IPS-18a (cell line): ENCODE measurements around the gene PNKP.

Experiments
- H3K27ac ChIP-seq: one replicate; pipeline ENCODE4 v1.5.1; 2013; ENCODE audit warnings: low read length
- H3K27me3 ChIP-seq: one replicate; pipeline ENCODE4 v1.6.1; 2013; ENCODE audit warnings: mild to moderate bottlenecking, low read length; ENCODE audit not compliant: control insufficient read depth, insufficient read depth
- H3K36me3 ChIP-seq: one replicate; pipeline ENCODE4 v1.6.1; 2013; ENCODE audit warnings: low read depth, low read length; ENCODE audit not compliant: control insufficient read depth
- H3K4me1 ChIP-seq: one replicate; pipeline ENCODE4 v1.6.1; 2013; ENCODE audit warnings: low read depth, low read length; ENCODE audit not compliant: control insufficient read depth
- H3K4me3 ChIP-seq: one replicate; pipeline ENCODE4 v1.5.1; 2013; ENCODE audit warnings: low read length
- H3K9ac ChIP-seq: one replicate; pipeline ENCODE4 v1.6.1; 2013; ENCODE audit warnings: mild to moderate bottlenecking, low read length, moderate library complexity
- H3K9me3 ChIP-seq: one replicate; pipeline ENCODE4 v1.6.1; 2013; ENCODE audit warnings: low read depth, low read length; ENCODE audit not compliant: control insufficient read depth

Gene PNKP

DNA sequence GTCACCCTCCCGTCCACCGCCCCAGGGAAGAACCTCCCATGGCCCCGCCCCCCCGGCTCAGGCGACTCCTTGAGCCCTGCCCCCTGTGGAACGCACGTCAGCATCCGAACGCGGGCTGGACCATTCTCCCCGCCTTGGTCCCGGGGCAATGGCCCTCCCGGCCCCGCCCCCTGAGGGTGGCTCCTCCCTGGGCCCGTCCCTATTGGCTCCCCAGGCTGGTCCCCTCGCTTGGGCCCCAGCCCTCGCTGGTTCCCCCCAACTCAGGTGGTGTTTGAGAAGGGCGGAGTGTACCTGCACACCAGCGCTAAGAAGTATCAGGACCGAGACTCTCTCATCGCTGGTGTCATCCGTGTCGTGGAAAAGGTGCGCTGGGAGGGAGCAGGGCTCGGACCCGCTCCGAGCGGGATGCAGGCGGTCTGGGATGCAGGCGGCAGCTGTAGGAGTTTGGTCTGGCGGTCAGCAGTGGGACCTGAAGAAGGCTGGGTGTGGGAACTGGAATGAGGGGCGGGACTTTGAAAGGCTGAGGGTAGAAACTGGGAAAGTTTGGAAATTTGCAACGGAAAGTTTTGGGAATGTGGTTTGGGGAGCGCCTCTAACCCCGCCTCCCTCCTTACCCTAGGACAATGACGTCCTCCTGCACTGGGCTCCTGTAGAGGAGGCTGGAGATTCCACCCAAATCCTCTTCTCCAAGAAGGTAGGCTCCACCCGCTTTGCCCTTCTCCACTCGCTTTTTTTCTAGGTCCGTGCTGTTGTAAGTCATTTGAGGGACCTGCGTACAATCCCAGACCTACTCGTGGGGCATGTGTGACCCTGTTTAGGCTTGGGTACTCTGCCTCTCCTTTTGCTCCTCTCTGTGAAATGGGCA, 10.7 kb upstream of the PNKP start:
- peak overlapping the region; percentile 80 for H3K9ac ChIP-seq
- H3K4me1 ChIP-seq = peaks cover 4% of the 10 kb centered on the region
- H3K27me3 ChIP-seq = no peaks in the 10 kb centered on the region
- peak overlapping the region; percentile 87 for H3K27ac ChIP-seq
- peak overlapping the region; percentile 93 for H3K4me3 ChIP-seq
- H3K36me3 ChIP-seq = peaks cover 39% of the 10 kb centered on the region
- no peaks in the 10 kb centered on the region for H3K9me3 ChIP-seq

DNA sequence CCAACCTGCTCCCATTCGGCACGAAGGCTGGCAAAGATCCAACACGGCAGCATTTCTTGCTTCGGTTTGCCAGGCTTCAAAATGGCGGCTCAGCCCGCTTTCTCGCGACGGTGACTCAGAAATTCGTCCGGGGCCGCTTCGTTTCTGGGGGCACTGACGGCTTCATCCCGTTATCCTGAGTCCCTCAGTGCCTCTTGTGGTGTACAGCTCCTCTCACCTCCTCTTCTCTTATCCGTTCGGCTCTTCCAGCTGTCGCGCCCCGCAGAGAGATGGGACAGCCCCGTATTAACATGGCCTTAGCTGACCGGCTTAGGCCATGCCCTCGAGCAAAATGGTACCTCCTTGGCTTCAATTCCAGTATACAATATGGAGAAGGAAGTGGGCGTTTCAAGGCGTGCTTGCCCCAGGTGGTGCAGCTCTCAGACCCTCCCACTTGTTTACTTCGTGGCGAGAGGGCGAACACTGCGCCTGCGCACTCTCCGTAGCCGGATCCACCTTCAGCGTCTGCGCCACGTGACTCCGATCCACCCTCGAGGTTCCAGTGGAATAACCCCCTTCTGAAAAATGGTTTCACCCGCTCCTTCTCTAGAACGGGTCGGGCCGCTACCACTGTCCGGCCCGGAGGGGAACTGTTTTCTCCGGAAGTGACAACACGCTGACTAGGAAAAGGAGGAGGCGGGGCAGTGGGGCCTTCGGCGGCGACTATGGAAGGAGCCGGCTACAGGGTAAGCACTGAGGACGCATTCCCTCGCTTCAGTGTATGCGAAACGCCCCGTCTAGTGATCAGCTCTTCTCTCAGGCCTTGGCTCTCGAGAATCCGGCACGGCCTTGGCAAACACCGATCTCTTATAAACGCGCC, 9.9 kb upstream of the PNKP start, which contains the start of the genes AKT1S1 and TBC1D17:
Gene AKT1S1, minus strand, starts transcription at position 336 of the 859 bp plus-strand sequence. CDS start 4,060 bp downstream, outside the sequence.
Gene TBC1D17, plus strand, starts transcription at position 683 of the 859 bp plus-strand sequence. Its CDS starts 22 bp downstream, at position 705.
- Histone ChIP-seq H3K27me3 (no peaks in the 10 kb centered on the region), H3K36me3 (peaks cover 31% of the 10 kb centered on the region), H3K4me1 (peaks cover 4% of the 10 kb centered on the region), H3K27ac (peak within 1 kb of the TSS; percentile 96), H3K9me3 (no peaks in the 10 kb centered on the region), H3K4me3 (peak within 1 kb of the TSS; percentile 93), H3K9ac (peak within 1 kb of the TSS; percentile 82)

DNA sequence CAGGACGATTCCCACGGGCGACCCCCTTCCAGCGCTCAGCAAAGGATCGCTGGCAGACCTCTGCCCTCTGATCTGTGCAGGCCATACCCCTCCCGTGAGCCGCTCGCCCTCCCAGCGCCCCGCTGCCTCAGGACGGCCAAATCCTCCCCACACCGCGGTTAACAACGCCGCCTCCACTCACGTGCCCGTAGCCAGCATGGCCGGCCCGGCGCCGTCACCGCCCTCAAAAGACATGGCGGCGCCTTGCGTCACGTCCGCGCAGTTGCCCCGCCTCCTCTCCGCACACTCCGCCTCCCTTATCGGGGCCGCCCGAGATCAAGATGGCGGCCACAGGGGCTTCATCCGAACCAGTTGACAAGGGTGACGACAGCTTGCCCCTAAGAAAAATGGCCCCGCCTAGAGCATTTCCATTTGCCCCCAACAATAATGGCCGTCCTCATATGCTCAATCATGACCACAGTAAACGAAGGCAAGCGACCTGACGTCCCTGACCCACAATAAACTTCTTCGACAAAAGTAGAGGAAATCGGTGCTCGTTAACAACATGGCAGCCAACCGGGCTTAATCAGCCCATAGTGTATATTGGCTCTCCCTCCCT, 9.1 kb upstream of the PNKP start:
- Histone ChIP-seq H3K9ac (peak overlapping the region; percentile 82), H3K4me1 (peaks cover 4% of the 10 kb centered on the region), H3K27ac (peak overlapping the region; percentile 96), H3K36me3 (peaks cover 23% of the 10 kb centered on the region), H3K27me3 (no peaks in the 10 kb centered on the region), H3K9me3 (no peaks in the 10 kb centered on the region), H3K4me3 (peak overlapping the region; percentile 93)

DNA sequence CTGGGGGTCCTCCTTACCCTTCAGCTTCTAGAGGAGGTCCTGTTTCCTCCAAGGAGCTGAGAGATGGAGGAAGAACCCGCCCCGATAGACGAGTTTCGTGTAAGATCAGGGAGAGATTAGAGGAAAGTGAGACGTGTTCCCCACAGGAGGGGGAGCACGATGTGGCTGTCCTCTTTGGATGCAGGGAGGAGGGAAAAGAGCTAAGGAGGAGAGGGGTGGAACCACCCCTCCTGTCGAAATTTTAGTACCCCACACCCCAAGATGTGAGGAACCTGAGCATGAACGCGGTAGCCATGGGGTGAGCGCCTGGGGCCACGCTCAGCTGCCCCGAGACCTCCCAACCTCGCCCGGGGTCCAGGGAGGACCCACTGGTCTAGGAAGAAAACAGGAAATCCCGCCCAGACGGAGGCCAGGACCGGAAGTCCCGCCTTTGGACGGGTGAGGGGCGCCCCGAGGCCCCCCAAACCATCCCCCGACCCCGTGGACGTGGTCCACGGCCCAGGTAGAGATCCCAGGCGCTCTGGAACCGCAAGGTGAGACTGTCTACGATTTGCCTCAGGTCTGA, 8.6 kb upstream of the PNKP start:
- H3K9me3 ChIP-seq = no peaks in the 10 kb centered on the region
- H3K4me1 ChIP-seq = peaks cover 4% of the 10 kb centered on the region
- H3K36me3 ChIP-seq = peaks cover 18% of the 10 kb centered on the region
- H3K27ac ChIP-seq = peak overlapping the region; percentile 87
- peak overlapping the region; percentile 93 for H3K4me3 ChIP-seq
- no peaks in the 10 kb centered on the region for H3K27me3 ChIP-seq
- peak overlapping the region; percentile 82 for H3K9ac ChIP-seq

DNA sequence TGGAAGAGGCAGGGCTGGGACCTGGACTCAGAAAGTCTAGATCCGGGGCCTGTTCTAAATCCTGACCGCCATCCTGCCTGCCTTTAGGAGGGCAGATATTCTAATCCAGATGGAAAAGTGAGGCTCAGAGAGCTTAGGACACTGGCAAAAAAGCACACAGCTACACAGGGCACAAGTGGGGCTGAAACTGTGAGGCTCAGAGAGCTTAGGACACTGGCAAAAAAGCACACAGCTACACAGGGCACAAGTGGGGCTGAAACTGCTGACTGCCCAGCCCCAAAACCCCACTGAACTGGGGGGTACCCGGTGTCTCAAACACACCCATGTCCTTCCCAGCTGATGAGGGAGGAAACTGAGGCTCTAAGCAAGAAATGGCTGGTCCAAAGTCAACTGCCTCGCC, 7.8 kb upstream of the PNKP start:
- peaks cover 6% of the 10 kb centered on the region for H3K4me1 ChIP-seq
- no peak overlapping the region for H3K27ac ChIP-seq
- H3K9me3 ChIP-seq = no peaks in the 10 kb centered on the region
- no peaks in the 10 kb centered on the region for H3K27me3 ChIP-seq
- H3K9ac ChIP-seq = peak overlapping the region; percentile 82
- peak overlapping the region; percentile 93 for H3K4me3 ChIP-seq
- H3K36me3 ChIP-seq = peaks cover 10% of the 10 kb centered on the region

DNA sequence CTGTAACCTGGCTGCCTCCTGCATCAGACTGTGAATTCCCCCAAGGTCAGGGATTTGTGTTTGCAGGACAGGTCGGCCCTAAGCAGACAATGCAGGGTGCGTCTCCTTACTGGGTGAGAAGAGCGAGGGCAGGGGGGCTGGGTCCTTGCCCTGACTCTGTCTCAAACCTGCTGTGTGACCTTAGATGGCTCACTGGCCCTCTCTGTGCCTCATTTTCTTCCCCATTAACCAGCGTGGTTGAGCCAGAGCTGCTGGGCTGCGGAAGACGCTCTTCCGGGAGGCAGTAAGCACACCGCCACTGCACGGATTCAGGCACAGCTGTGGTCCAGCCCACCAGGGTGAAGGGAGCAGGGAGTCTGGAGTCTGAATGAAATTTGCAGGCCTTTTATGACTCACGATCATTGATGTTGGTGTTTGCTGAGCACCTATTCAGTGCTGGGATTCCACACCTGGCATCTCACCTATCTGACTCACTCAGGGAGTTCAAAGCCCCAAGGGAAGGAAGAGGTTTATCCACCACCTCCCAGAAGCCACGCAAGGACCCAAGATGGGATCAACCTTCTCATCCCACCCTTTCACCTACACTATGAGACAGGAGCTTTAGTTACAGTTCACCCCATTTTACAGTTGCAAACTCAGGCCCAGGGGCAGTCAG, 7.3 kb upstream of the PNKP start:
- Histone ChIP-seq H3K4me1 (peaks cover 7% of the 10 kb centered on the region), H3K27ac (no peak overlapping the region), H3K27me3 (no peaks in the 10 kb centered on the region), H3K36me3 (peaks cover 8% of the 10 kb centered on the region), H3K9ac (no peak overlapping the region), H3K4me3 (no peak overlapping the region), H3K9me3 (no peaks in the 10 kb centered on the region)

DNA sequence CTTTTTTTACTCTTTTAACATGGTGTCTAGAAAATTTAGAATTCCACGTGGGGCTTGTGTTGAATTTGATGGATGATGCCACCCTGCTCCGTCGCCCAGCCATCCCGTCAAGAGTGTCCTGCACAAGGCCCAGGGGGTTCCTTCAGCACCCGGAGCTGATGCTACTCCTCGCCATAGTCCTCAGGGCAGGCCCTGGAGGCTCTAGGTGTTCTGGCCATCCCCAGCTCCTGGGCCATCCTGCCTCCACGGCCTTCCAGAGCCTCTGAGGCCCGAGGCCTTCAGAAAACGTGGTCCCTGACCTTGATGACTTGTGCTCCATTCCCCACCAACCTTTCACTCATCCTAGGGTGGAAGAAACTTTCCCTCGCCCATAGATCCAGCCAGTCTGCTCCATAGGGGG, 6.5 kb upstream of the PNKP start:
- Histone ChIP-seq H3K36me3 (peaks cover 4% of the 10 kb centered on the region), H3K4me3 (no peak overlapping the region), H3K27me3 (no peaks in the 10 kb centered on the region), H3K9me3 (no peaks in the 10 kb centered on the region), H3K4me1 (peaks cover 7% of the 10 kb centered on the region), H3K27ac (no peak overlapping the region), H3K9ac (no peak overlapping the region)

DNA sequence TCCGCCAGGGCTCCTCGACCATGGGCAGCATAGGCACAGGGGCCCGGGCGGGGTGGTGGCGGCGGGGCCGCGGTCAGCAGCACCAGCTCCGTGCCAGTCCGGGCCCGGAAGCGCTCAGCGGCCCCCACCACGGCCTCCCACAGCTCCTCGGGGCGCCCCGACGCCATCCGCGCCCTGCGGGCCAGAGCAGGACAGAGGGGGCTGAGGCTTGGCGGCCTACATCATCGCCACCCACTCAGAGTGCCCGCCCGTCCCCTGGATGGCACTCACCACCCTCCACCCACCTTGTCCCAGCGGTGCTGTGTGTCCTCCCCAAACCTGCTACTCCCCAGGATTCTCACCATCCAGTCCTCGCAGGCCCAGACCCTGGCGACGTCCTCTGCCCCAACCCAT, 5.7 kb upstream of the PNKP start:
- H3K4me3 ChIP-seq = no peak overlapping the region
- H3K27ac ChIP-seq = no peak overlapping the region
- H3K36me3 ChIP-seq = peaks cover 4% of the 10 kb centered on the region
- H3K27me3 ChIP-seq = no peaks in the 10 kb centered on the region
- H3K9ac ChIP-seq = no peak overlapping the region
- H3K4me1 ChIP-seq = peaks cover 3% of the 10 kb centered on the region
- H3K9me3 ChIP-seq = no peaks in the 10 kb centered on the region

DNA sequence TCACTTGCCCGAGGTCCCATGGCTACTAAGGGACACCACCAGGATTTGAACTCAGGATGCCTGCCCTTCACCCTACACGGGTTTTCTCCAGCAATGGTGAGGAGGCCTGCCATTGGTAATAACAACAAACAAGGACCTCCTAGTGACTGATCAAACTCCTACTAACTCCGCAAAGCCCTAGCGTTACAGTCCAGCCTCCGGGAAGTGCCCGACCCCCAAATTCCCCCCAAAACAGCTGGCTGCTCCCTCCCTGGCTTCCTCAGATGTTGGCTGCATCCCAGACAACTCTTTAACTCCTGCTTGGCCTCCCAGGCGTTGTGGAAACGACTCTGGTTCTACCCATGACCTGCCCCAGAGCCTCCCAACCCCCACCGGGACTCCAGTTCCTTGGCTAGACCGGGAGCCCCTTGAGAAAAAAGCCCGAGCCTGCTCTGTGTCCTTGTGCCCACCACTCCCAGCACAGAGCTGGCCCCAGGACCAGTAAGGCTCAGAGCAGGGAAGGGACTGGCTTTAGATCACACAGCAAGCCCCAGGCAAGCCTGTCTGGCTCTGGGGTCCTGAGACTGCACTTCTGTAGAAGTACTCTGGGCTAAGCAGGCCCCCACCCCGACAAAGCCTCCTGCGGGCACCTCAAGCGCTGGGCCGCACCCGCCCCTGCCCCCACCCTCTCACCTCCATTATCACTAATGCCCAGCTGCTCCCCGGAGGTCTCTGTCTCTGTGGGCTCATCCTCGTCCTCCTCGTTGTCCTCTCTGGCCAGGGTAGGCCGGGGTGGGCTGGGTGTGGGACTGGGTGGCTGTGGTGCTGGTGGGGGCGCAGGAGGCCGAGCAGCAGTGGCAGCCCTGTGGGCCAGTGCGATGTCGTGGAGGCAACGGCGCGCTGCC, 5.1 kb upstream of the PNKP start:
- peaks cover 3% of the 10 kb centered on the region for H3K4me1 ChIP-seq
- H3K4me3 ChIP-seq = no peak overlapping the region
- peaks cover 4% of the 10 kb centered on the region for H3K36me3 ChIP-seq
- H3K27ac ChIP-seq = no peak overlapping the region
- no peak overlapping the region for H3K9ac ChIP-seq
- no peaks in the 10 kb centered on the region for H3K27me3 ChIP-seq
- H3K9me3 ChIP-seq = no peaks in the 10 kb centered on the region

DNA sequence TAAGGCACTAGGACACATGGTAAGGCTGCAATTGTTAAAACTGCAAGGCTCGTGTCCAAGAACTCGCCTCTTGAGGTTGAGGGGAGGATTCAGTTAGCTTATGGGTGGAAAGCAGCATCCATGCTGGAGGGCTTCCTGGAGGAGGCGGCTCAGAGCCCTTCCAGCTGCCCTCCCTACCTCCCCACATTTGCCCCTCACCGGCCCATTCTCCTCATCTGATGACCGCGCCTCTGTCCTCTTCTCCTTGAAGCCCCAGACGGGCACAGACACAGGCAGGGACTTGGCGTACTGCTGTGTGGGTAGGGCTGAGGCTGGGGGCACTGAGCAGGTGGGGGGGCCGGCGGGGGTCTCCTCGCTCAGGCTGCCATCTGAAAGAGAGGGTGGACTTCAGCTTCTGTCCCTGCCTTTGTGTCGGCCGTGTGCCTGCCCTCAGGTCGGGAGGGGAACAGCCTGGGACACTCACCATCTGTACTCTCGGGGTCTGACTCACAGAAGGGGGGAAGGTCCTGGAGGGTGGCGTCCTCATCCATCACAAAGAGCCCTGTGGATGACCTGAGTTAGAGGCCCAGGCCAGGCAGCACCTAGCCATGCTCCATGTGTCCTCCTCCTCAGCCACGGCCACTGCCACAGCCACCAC, 4.1 kb upstream of the PNKP start:
- no peaks in the 10 kb centered on the region for H3K27me3 ChIP-seq
- no peak overlapping the region for H3K4me3 ChIP-seq
- no peak overlapping the region for H3K9ac ChIP-seq
- peaks cover 4% of the 10 kb centered on the region for H3K36me3 ChIP-seq
- H3K4me1 ChIP-seq = peaks cover 6% of the 10 kb centered on the region
- no peak overlapping the region for H3K27ac ChIP-seq
- H3K9me3 ChIP-seq = no peaks in the 10 kb centered on the region
